B cell (primary cell): Measurements from ENCODE around the gene CNTN4. TPM values are rescaled to one million over a fixed set of nuclear protein-coding genes. Genes with fewer than 3 reads are reported as not detected.

Experiments
- ATAC-seq: fragments of 200-7000 bp; cut with Tn5 transposase; one replicate; pipeline ENCODE4 v1.10.0; 2021; ENCODE audit warnings: low read depth, mild to moderate bottlenecking, moderate number of reproducible peaks, moderate library complexity
- CTCF ChIA-PET: fragments of 350-600 bp; sonication (Branson Sonifier 250); formaldehyde crosslinking; loops from one replicate; lab custom pipeline; 2021; ENCODE audit warnings: antibody characterized with exemption, inconsistent platforms; lab: Charles Lee
- POLR2A ChIA-PET: fragments of 350-600 bp; sonication (Branson Sonifier 250); formaldehyde crosslinking; loops from one replicate; lab custom pipeline; 2021; ENCODE audit warnings: antibody characterized with exemption; lab: Charles Lee
- DNase-seq: peaks from one replicate; pipeline ENCODE4 v3.0.0; 2013
- H2AFZ ChIP-seq: 2 replicates; pipeline ENCODE4 v1.6.1; 2012; ENCODE audit warnings: mild to moderate bottlenecking, low read depth, low read length; ENCODE audit not compliant: insufficient read depth, poor library complexity, severe bottlenecking
- H3K27ac ChIP-seq, 2 donors: 1 replicate in 1 of 2; 2 replicates in 1 of 2; pipeline ENCODE4 v1.5.1; 2012 to 2013; ENCODE audit warnings: low read length in 2 of 2, mild to moderate bottlenecking in 2 of 2, moderate library complexity in 1 of 2
- H3K27me3 ChIP-seq, 4 experiments: fragments of 200-600 bp in 1 of 4; sonication (generic) in 1 of 4; replicated peaks in 1 of 4; 1 replicate in 2 of 4; 2 replicates in 2 of 4; pipeline versions ENCODE4 v1.6.1 to v1.7.0; 2013 to 2016; ENCODE audit warnings: low read length in 3 of 4, mild to moderate bottlenecking in 2 of 4, mixed read lengths in 1 of 4, moderate library complexity in 1 of 4; ENCODE audit not compliant: insufficient read depth in 4 of 4, control insufficient read depth in 3 of 4; ENCODE audit errors: control extremely low read depth in 1 of 4
- H3K36me3 ChIP-seq, 2 experiments: replicated peaks in 1 of 2; 1 replicate in 1 of 2; 2 replicates in 1 of 2; pipeline versions ENCODE4 v1.6.1 to v1.7.1; 2013; ENCODE audit warnings: low read length in 1 of 2; ENCODE audit not compliant: insufficient read depth in 2 of 2, control insufficient read depth in 1 of 2; ENCODE audit errors: control extremely low read depth in 1 of 2, extremely low read depth in 1 of 2
- H3K4me1 ChIP-seq, 2 donors: fragments of 200-600 bp in 1 of 2; sonication (generic) in 1 of 2; 1 replicate in 1 of 2; 2 replicates in 1 of 2; pipeline versions ENCODE4 v1.5.1 to v1.6.1; 2013 to 2017; ENCODE audit warnings: low read length in 2 of 2; ENCODE audit not compliant: control insufficient read depth in 2 of 2, insufficient read depth in 2 of 2
- H3K4me2 ChIP-seq: replicated peaks from 2 replicates; pipeline ENCODE3; 2012; ENCODE audit warnings: mild to moderate bottlenecking, low read depth, low read length; ENCODE audit not compliant: poor library complexity, severe bottlenecking
- H3K4me3 ChIP-seq, 5 experiments: fragments of 200-600 bp in 1 of 5; sonication (generic) in 1 of 5; 1 replicate in 3 of 5; 2 replicates in 2 of 5; pipeline versions ENCODE4 v1.5.1 to v1.7.0; 2011 to 2016; ENCODE audit warnings: low read length in 4 of 5, mild to moderate bottlenecking in 4 of 5, low read depth in 2 of 5, control low read depth in 1 of 5, moderate library complexity in 1 of 5; ENCODE audit not compliant: insufficient read depth in 1 of 5; ENCODE audit errors: control extremely low read depth in 1 of 5, extremely low read depth in 1 of 5
- H3K79me2 ChIP-seq: fragments of 200-600 bp; sonication (generic); one replicate; pipeline ENCODE4 v1.6.0; 2016; ENCODE audit warnings: low read length; ENCODE audit not compliant: control insufficient read depth, insufficient read depth
- H3K9ac ChIP-seq: fragments of 200-600 bp; sonication (generic); 2 replicates; pipeline ENCODE4 v1.6.1; 2017; ENCODE audit warnings: mild to moderate bottlenecking, low read length, moderate library complexity
- H3K9me3 ChIP-seq, 3 donors: one replicate each; pipeline versions ENCODE4 v1.6.1 to v1.7.1; 2013; ENCODE audit warnings: low read length in 2 of 3; ENCODE audit not compliant: control insufficient read depth in 2 of 3, insufficient read depth in 1 of 3; ENCODE audit errors: control extremely low read depth in 1 of 3
- H4K20me1 ChIP-seq: 2 replicates; pipeline ENCODE4 v1.6.0; 2012; ENCODE audit warnings: mild to moderate bottlenecking, low read length; ENCODE audit not compliant: insufficient read depth, control insufficient read depth, poor library complexity, severe bottlenecking
- H3K27ac Mint-ChIP-seq: one replicate; pipeline ENCODE4 v1.8.0; 2021; ENCODE audit warnings: mixed read lengths
- H3K27me3 Mint-ChIP-seq: one replicate; pipeline ENCODE4 v1.8.0; 2021; ENCODE audit warnings: mixed read lengths
- H3K4me1 Mint-ChIP-seq: one replicate; pipeline ENCODE4 v1.8.0; 2021; ENCODE audit warnings: mixed read lengths
- H3K4me3 Mint-ChIP-seq: one replicate; pipeline ENCODE4 v1.8.0; 2021; ENCODE audit warnings: mixed read lengths
- H3K9me3 Mint-ChIP-seq: one replicate; pipeline ENCODE4 v1.8.0; 2022; ENCODE audit warnings: mixed read lengths; ENCODE audit not compliant: insufficient read depth
- CTCF ChIP-seq: fragments of 200-600 bp; IDR thresholded peaks from one replicate; pipeline ENCODE4 v1.8.0; 2022; ENCODE audit warnings: antibody characterized with exemption, mild to moderate bottlenecking
- EZH2 ChIP-seq: IDR thresholded peaks from 2 replicates; pipeline ENCODE4 v1.6.1; 2012; ENCODE audit warnings: borderline replicate concordance, low read depth, mild to moderate bottlenecking, moderate library complexity, low read length; ENCODE audit not compliant: insufficient read depth, poor library complexity, severe bottlenecking
- WGBS: methylation state at CpG from one replicate; pipeline ENCODE4 v1.1.5; 2013; ENCODE audit warnings: missing lambda C conversion rate; ENCODE audit not compliant: insufficient coverage; 5-methylcytosine and 5-hydroxymethylcytosine counted together
- intact Hi-C: fragments of 100-400 bp; cut with micrococcal nuclease; formaldehyde crosslinking; loops from one replicate; pipeline ENCODE4 v1.10.0; 2022
- polyA plus RNA-seq: library from polyadenylated mRNA; depleted of rRNA; stranded (reverse); fragments of >200 nt; gene quantifications from 2 replicates; pipeline ENCODE4 v1.2.3, GENCODE V29; 2012
- total RNA-seq, 2 donors: library from RNA; stranded (reverse); fragments of 120-200 nt in 1 of 2; gene quantifications; 1 replicate in 1 of 2; 2 replicates in 1 of 2; pipeline versions ENCODE4 v1.2.3 to v1.2.4, GENCODE V29; 2013 to 2022

Gene CNTN4
- total and polyA plus RNA-seq, 2 donors (not counting 1 experiment from before 2014, with no cell fraction given) = 0.05 TPM; not detected in 1

- no peaks in the 10 kb centered on the region for H3K4me1 ChIP-seq
- no peak overlapping the region for H3K4me2 ChIP-seq
- TF ChIP-seq EZH2 (no peak), CTCF (no peak)
- no peaks in the 10 kb centered on the region for H3K79me2 ChIP-seq
- H2AFZ ChIP-seq = no peak overlapping the region
- no peak for ATAC-seq
- no peaks in the 10 kb centered on the region for H3K36me3 ChIP-seq
- no peak for DNase-seq
- intact Hi-C loops = no loop called here
- H3K27me3 ChIP-seq = peaks cover 0 to 23% (median 12%) of the 10 kb centered on the region in 4 experiments
- ChIA-PET POLR2A (no interaction called here), CTCF (no interaction called here)
- H4K20me1 ChIP-seq = no peaks in the 10 kb centered on the region
- peaks cover 0 to 3% (median 0%) of the 10 kb centered on the region in 3 donors for H3K9me3 ChIP-seq
- H3K9ac ChIP-seq = no peak overlapping the region
- Mint-ChIP-seq H3K27ac (no peak overlapping the region), H3K4me3 (peak overlapping the region; percentile 52), H3K4me1 (peaks cover 7% of the 10 kb centered on the region), H3K9me3 (no peaks in the 10 kb centered on the region), H3K27me3 (peaks cover 43% of the 10 kb centered on the region)
- no peak overlapping the region for H3K27ac ChIP-seq
- H3K4me3 ChIP-seq = no peak overlapping the region
- WGBS = 10% methylated on average over 18 of the region's 18 CpGs
These were observed 950 bp upstream of the CNTN4 start for GRCh38 chr3:2097641-2098191.

GRCh38 chr3:2099028-2099671, 484 bp downstream of the CNTN4 start:
- H4K20me1 ChIP-seq = no peaks in the 10 kb centered on the region
- 9% methylated on average over 58 of the region's 58 CpGs for WGBS
- peaks cover 0 to 23% (median 12%) of the 10 kb centered on the region in 4 experiments for H3K27me3 ChIP-seq
- Mint-ChIP-seq H3K9me3 (no peaks in the 10 kb centered on the region), H3K27ac (no peak overlapping the region), H3K27me3 (peaks cover 43% of the 10 kb centered on the region), H3K4me1 (peaks cover 7% of the 10 kb centered on the region), H3K4me3 (no peak overlapping the region)
- peaks cover 0 to 3% (median 0%) of the 10 kb centered on the region in 3 donors for H3K9me3 ChIP-seq
- intact Hi-C loops = no loop called here
- CTCF ChIA-PET = no interaction called here
- ATAC-seq (no peak), DNase-seq (no peak)
- no peaks in the 10 kb centered on the region for H3K36me3 ChIP-seq
- H3K9ac ChIP-seq = no peak overlapping the region
- no peak overlapping the region for H3K27ac ChIP-seq
- no peaks in the 10 kb centered on the region for H3K79me2 ChIP-seq
- no peak overlapping the region for H3K4me3 ChIP-seq
- H3K4me1 ChIP-seq = no peaks in the 10 kb centered on the region
- TF ChIP-seq CTCF (no peak), EZH2 (no peak)
- no peak overlapping the region for H2AFZ ChIP-seq
- POLR2A ChIA-PET = no interaction called here
- H3K4me2 ChIP-seq = peak overlapping the region; percentile 35
